Caco-2 (cell line): Measurements from ENCODE around the gene TRAPPC2B. TPM values are rescaled to one million over a fixed set of nuclear protein-coding genes. Genes with fewer than 3 reads are reported as not detected.
"Not testable (repeated sequence)": the region's sequence is repeated elsewhere in the genome, so short reads cannot be mapped to it uniquely, and the experiment has no call there.

ENCODE experiments used
- BruUV-seq: library from RNA; stranded (reverse); fragments of 400-500 nt; replicated peaks from 2 replicates; lab custom pipeline; 2021; lab: Mats Ljungman, UMichigan
- CTCF ChIA-PET: fragments of 300-600 bp; sonication (Branson Sonifier 250); formaldehyde crosslinking; loops from one replicate; lab custom pipeline; 2022; ENCODE audit warnings: antibody characterized with exemption; lab: Charles Lee
- POLR2A ChIA-PET: fragments of 300-600 bp; sonication (Branson Sonifier 250); formaldehyde crosslinking; loops from one replicate; lab custom pipeline; 2022; ENCODE audit warnings: antibody characterized with exemption; lab: Charles Lee
- DNase-seq, 2 experiments: peaks; one replicate each; pipeline versions ENCODE4 v3.0.0 to v3.0.0-alpha.2; 2020 to 2022
- H3K27me3 ChIP-seq: replicated peaks from 2 replicates; pipeline ENCODE4 v1.6.0; 2011; ENCODE audit warnings: low read length; ENCODE audit not compliant: control insufficient read depth, insufficient read depth
- H3K36me3 ChIP-seq: 2 replicates; pipeline ENCODE4 v1.5.1; 2011; ENCODE audit warnings: low read length; ENCODE audit not compliant: control insufficient read depth, insufficient read depth
- H3K4me1 ChIP-seq: fragments of 250-450 bp; sonication (Bioruptor Pico); 2 replicates; pipeline ENCODE4 v1.5.1; 2020; ENCODE audit warnings: mild to moderate bottlenecking
- H3K4me3 ChIP-seq: 2 replicates; pipeline ENCODE4 v1.5.1; 2011; ENCODE audit warnings: low read depth, mild to moderate bottlenecking, control low read depth, low read length
- H3K9me3 ChIP-seq: fragments of 250-450 bp; sonication (Bioruptor Pico); 2 replicates; pipeline ENCODE4 v1.5.1; 2020; ENCODE audit warnings: mild to moderate bottlenecking, moderate library complexity
- H3K27ac Mint-ChIP-seq: one replicate; pipeline ENCODE4 v1.8.0; 2022; ENCODE audit warnings: mixed read lengths; ENCODE audit not compliant: unreplicated experiment
- H3K27me3 Mint-ChIP-seq: one replicate; pipeline ENCODE4 v1.8.0; 2022; ENCODE audit warnings: mixed read lengths; ENCODE audit not compliant: insufficient read depth, unreplicated experiment
- H3K36me3 Mint-ChIP-seq: one replicate; pipeline ENCODE4 v1.8.0; 2022; ENCODE audit warnings: mild to moderate bottlenecking, mixed read lengths; ENCODE audit not compliant: insufficient read depth, unreplicated experiment
- H3K4me1 Mint-ChIP-seq: one replicate; pipeline ENCODE4 v1.8.0; 2022; ENCODE audit warnings: low read depth, mixed read lengths; ENCODE audit not compliant: unreplicated experiment
- H3K4me3 Mint-ChIP-seq: one replicate; pipeline ENCODE4 v1.8.0; 2022; ENCODE audit warnings: mild to moderate bottlenecking, moderate library complexity, mixed read lengths; ENCODE audit not compliant: unreplicated experiment
- H3K9me3 Mint-ChIP-seq: one replicate; pipeline ENCODE4 v1.8.0; 2022; ENCODE audit warnings: mixed read lengths; ENCODE audit not compliant: unreplicated experiment
- intact Hi-C: fragments of 100-400 bp; cut with micrococcal nuclease; formaldehyde crosslinking; loops from one replicate; pipeline ENCODE4 v1.10.0; 2022; ENCODE audit not compliant: unreplicated experiment
- total RNA-seq: library from RNA; stranded (reverse); gene quantifications from 2 replicates; pipeline ENCODE4 v1.2.3, GENCODE V29; 2022
- TF ChIP-seq, protein P1 (sequence below), 2 experiments: fragments of 200-600 bp in 1 of 2; IDR thresholded peaks; 1 replicate in 1 of 2; 2 replicates in 1 of 2; pipeline versions ENCODE4 v1.5.1 to v1.8.0; 2011 to 2022; ENCODE audit warnings: antibody characterized with exemption in 1 of 2, control low read depth in 1 of 2, inconsistent platforms in 1 of 2, low read depth in 1 of 2, low read length in 1 of 2, mild to moderate bottlenecking in 1 of 2, moderate library complexity in 1 of 2; ENCODE audit not compliant: insufficient read depth in 1 of 2, severe bottlenecking in 1 of 2, unreplicated experiment in 1 of 2

Gene TRAPPC2B
- total RNA-seq, 1 experiment from 2014 or later = 7.0 TPM

DNA sequence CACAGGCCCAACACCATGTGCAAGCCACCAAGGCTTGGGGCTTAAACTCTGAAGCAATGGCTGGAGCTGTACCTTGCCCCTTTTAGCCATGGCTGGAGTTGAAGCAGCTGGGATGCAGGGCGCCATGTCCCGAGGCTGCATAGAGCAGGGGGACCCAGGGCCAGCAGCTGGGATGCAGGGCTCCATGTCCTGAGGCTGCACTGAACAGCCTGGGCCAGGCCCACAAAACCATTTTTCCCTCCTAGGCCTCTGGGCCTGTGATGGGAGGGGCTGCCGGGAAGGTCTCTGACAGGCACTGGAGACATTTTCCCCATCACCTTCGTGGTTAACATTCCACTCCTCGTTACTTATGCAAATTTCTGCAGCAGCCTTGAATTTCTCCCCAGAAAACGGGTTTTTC, 10.8 kb downstream of the TRAPPC2B start:
- H3K4me3 Mint-ChIP-seq = no peak overlapping the region
- H3K27me3 Mint-ChIP-seq = no peaks in the 10 kb centered on the region
- Histone ChIP-seq H3K27me3 (no peaks in the 10 kb centered on the region), H3K4me1 (no peaks in the 10 kb centered on the region), H3K4me3 (no peak overlapping the region), H3K9me3 (peaks cover 36% of the 10 kb centered on the region), H3K36me3 (no peaks in the 10 kb centered on the region; the same call in 1 of the 2 replicates)
- no TSS peak for BruUV-seq
- no peak overlapping the region for H3K27ac Mint-ChIP-seq
- intact Hi-C loops = no loop called here
- H3K4me1 Mint-ChIP-seq = no peaks in the 10 kb centered on the region
- peaks cover 33% of the 10 kb centered on the region for H3K9me3 Mint-ChIP-seq
- TF ChIP-seq, protein P1, sequence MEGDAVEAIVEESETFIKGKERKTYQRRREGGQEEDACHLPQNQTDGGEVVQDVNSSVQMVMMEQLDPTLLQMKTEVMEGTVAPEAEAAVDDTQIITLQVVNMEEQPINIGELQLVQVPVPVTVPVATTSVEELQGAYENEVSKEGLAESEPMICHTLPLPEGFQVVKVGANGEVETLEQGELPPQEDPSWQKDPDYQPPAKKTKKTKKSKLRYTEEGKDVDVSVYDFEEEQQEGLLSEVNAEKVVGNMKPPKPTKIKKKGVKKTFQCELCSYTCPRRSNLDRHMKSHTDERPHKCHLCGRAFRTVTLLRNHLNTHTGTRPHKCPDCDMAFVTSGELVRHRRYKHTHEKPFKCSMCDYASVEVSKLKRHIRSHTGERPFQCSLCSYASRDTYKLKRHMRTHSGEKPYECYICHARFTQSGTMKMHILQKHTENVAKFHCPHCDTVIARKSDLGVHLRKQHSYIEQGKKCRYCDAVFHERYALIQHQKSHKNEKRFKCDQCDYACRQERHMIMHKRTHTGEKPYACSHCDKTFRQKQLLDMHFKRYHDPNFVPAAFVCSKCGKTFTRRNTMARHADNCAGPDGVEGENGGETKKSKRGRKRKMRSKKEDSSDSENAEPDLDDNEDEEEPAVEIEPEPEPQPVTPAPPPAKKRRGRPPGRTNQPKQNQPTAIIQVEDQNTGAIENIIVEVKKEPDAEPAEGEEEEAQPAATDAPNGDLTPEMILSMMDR (IDR thresholded peaks at IDR 0.05; ENCODE audit: insufficient read depth in 1 of 2, low read depth in 1 of 2, low read length in 1 of 2, severe bottlenecking in 1 of 2, unreplicated experiment in 1 of 2) = no peak
- peaks cover 17% of the 10 kb centered on the region for H3K36me3 Mint-ChIP-seq
- ChIA-PET POLR2A (no interaction called here), CTCF (no interaction called here)
- DNase-seq = no peak

DNA sequence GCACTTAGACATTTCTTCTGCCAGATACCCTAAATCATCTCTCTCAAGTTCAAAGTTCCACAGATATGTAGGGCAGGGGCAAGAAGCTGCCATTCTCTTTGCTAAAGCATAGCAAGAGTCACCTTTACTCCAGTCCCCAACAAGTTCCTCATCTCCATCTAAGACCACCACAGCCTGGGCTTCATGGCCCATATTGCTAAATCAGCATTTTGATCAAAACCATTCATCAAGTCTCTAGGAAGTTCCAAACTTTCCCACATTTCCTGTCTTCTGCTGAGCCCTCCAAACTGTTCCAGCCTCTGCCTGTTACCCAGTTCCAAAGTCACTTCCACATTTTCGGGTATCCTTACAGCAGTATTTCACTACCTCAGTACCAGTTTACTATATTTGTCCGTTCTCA, 11.3 kb downstream of the TRAPPC2B start:
- intact Hi-C loops, H3K27ac Mint-ChIP-seq, H3K4me1 Mint-ChIP-seq, H3K4me1 ChIP-seq, H3K4me3 Mint-ChIP-seq, DNase-seq, POLR2A ChIA-PET, BruUV-seq, H3K27me3 ChIP-seq, H3K27me3 Mint-ChIP-seq, H3K4me3 ChIP-seq, H3K36me3 ChIP-seq, CTCF ChIA-PET: not testable (repeated sequence)
- Mint-ChIP-seq H3K9me3 (peaks cover 37% of the 10 kb centered on the region), H3K36me3 (peaks cover 17% of the 10 kb centered on the region)
- H3K9me3 ChIP-seq = peaks cover 41% of the 10 kb centered on the region

DNA sequence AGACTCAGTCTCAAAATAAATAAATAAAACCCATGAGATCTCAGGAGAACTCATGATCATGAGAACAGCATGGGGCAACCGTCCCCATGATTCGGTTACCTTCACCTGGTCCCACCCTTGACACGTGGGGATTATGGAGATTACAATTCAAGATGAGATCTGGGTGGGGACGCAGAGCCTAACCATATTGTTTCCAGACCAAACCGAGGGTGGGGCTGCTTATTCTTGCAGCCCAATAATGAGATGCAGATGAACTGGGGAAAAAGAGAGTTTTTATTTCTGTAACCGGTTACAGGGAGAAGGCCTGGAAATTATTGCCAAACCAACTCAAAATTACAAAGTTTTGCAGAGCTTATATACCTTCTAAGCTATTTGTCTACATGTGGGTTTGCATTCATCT, 12.8 kb downstream of the TRAPPC2B start:
- BruUV-seq = no TSS peak
- Histone ChIP-seq H3K27me3 (no peaks in the 10 kb centered on the region), H3K4me3 (no peak overlapping the region), H3K9me3 (peaks cover 44% of the 10 kb centered on the region), H3K4me1 (no peaks in the 10 kb centered on the region), H3K36me3 (no peaks in the 10 kb centered on the region; the same call in 1 of the 2 replicates)
- no peak overlapping the region for H3K4me3 Mint-ChIP-seq
- H3K36me3 Mint-ChIP-seq = peaks cover 17% of the 10 kb centered on the region
- TF ChIP-seq, protein P1 (IDR thresholded peaks at IDR 0.05; ENCODE audit: insufficient read depth in 1 of 2, low read depth in 1 of 2, low read length in 1 of 2, severe bottlenecking in 1 of 2, unreplicated experiment in 1 of 2) = no peak
- no peak for DNase-seq
- no peak overlapping the region for H3K27ac Mint-ChIP-seq
- intact Hi-C loops = no loop called here
- H3K9me3 Mint-ChIP-seq = peaks cover 50% of the 10 kb centered on the region
- H3K27me3 Mint-ChIP-seq = no peaks in the 10 kb centered on the region
- POLR2A ChIA-PET = no interaction called here
- no peaks in the 10 kb centered on the region for H3K4me1 Mint-ChIP-seq
- CTCF ChIA-PET = no interaction called here
